Hepatocyte (in vitro differentiated cells): ENCODE data around the gene FBXL15. TPM values are rescaled to one million over a fixed set of nuclear protein-coding genes. Genes with fewer than 3 reads are reported as not detected.

Experiments
- DNase-seq: peaks from one replicate; pipeline ENCODE4 v3.0.0-alpha.2; 2016; ENCODE audit warnings: low spot score
- H2AFZ ChIP-seq: fragments of 200-600 bp; sonication (generic); 2 replicates; pipeline ENCODE4 v1.6.0; 2016; ENCODE audit warnings: antibody characterized with exemption, mild to moderate bottlenecking
- H3K27ac ChIP-seq: fragments of 200-600 bp; sonication (generic); 2 replicates; pipeline ENCODE4 v1.5.1; 2016; ENCODE audit warnings: mild to moderate bottlenecking
- H3K27me3 ChIP-seq: fragments of 200-600 bp; sonication (generic); 2 replicates; pipeline ENCODE4 v1.6.1; 2016
- H3K36me3 ChIP-seq: fragments of 200-600 bp; sonication (generic); replicated peaks from 2 replicates; pipeline ENCODE4 v1.5.1; 2016; ENCODE audit warnings: low read depth; ENCODE audit not compliant: insufficient read depth
- H3K4me1 ChIP-seq: fragments of 200-600 bp; sonication (generic); 2 replicates; pipeline ENCODE4 v1.5.1; 2016; ENCODE audit warnings: mild to moderate bottlenecking, moderate library complexity; ENCODE audit not compliant: insufficient read depth
- H3K4me2 ChIP-seq: fragments of 200-600 bp; sonication (generic); 2 replicates; pipeline ENCODE4 v1.6.0; 2016
- H3K4me3 ChIP-seq: fragments of 200-600 bp; sonication (generic); 2 replicates; pipeline ENCODE4 v1.5.1; 2016; ENCODE audit warnings: mild to moderate bottlenecking
- H3K79me2 ChIP-seq: fragments of 200-600 bp; sonication (generic); 2 replicates; pipeline ENCODE4 v1.6.0; 2017; ENCODE audit warnings: mild to moderate bottlenecking
- H3K9me2 ChIP-seq: fragments of 200-600 bp; sonication (generic); replicated peaks from 2 replicates; pipeline ENCODE4 v1.6.0; 2017; ENCODE audit warnings: mild to moderate bottlenecking; ENCODE audit not compliant: insufficient read depth
- H3K9me3 ChIP-seq: fragments of 200-600 bp; sonication (generic); 2 replicates; pipeline ENCODE4 v1.5.1; 2016; ENCODE audit warnings: low read depth, mild to moderate bottlenecking
- H4K20me1 ChIP-seq: fragments of 200-600 bp; sonication (generic); 2 replicates; pipeline ENCODE4 v1.6.0; 2016; ENCODE audit warnings: mild to moderate bottlenecking; ENCODE audit not compliant: insufficient read depth, poor library complexity, severe bottlenecking
- EZH2 ChIP-seq: fragments of 200-600 bp; sonication (generic); IDR thresholded peaks from 2 replicates; pipeline ENCODE4 v1.6.1; 2016; ENCODE audit warnings: antibody characterized with exemption, mild to moderate bottlenecking, borderline replicate concordance
- EZH2phosphoT487 ChIP-seq: fragments of 200-600 bp; sonication (generic); IDR thresholded peaks from one replicate; pipeline ENCODE4 v1.6.1; 2018; ENCODE audit warnings: antibody characterized with exemption, mild to moderate bottlenecking, low read depth, moderate library complexity; ENCODE audit not compliant: unreplicated experiment, severe bottlenecking
- WGBS: methylation state at CpG from one replicate; pipeline ENCODE4 v1.1.6; 2016; ENCODE audit warnings: low lambda C conversion rate; ENCODE audit errors: missing lambda C conversion rate; 5-methylcytosine and 5-hydroxymethylcytosine counted together
- polyA plus RNA-seq: library from polyadenylated mRNA; unstranded; fragments of >200 nt; fragmentation: Nextera tagmentation; extraction: Ambion mirVana; gene quantifications from 2 replicates; pipeline ENCODE4 v1.2.1, GENCODE V29; 2016
- total RNA-seq: library from RNA; depleted of rRNA; stranded (reverse); fragments of >200 nt; gene quantifications from 2 replicates; pipeline ENCODE4 v1.2.3, GENCODE V29; 2014
- TF ChIP-seq, protein P1 (sequence below): fragments of 200-600 bp; sonication (generic); IDR thresholded peaks from 2 replicates; pipeline ENCODE4 v1.5.1; 2016; ENCODE audit warnings: antibody characterized with exemption, mild to moderate bottlenecking; ENCODE audit not compliant: poor library complexity

Gene FBXL15
- total and polyA plus RNA-seq, 2 experiments from 2014 or later, result 16.3 to 42.3 TPM

DNA sequence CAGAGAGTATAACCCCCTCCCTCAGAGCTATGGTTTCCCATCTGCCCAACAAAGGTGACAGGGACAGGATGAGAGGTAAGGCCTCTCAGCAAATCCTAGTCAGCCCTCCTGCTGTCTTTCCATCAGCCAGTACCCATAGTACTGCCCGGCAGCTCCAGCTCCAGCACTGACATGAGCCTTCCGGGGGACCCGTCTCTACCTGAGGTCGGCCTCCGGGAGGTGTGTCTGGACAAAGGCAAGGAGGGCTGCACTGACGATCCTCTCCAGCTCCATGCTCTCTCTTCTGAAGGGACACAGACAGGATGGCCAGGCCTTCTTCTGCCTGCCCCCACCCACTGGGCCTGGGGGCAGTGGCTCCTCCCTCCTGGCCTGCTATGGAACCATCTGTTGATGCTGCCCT is 4.3 kb downstream of the FBXL15 start:
- no peak overlapping the region for H3K4me2 ChIP-seq
- peaks cover 5% of the 10 kb centered on the region for H4K20me1 ChIP-seq
- H3K36me3 ChIP-seq, result no peaks in the 10 kb centered on the region
- no peak for TF ChIP-seq EZH2
- WGBS, result 91% methylated on average over 6 of the region's 6 CpGs
- peaks cover 21% of the 10 kb centered on the region for H3K79me2 ChIP-seq
- no peaks in the 10 kb centered on the region for H3K27me3 ChIP-seq
- no peak overlapping the region for H3K4me3 ChIP-seq
- H3K4me1 ChIP-seq, result peaks cover 15% of the 10 kb centered on the region
- H3K27ac ChIP-seq, result no peak overlapping the region
- no peaks in the 10 kb centered on the region for H3K9me2 ChIP-seq
- H3K9me3 ChIP-seq, result no peaks in the 10 kb centered on the region
- DNase-seq, result no peak
- H2AFZ ChIP-seq, result no peak overlapping the region

DNA sequence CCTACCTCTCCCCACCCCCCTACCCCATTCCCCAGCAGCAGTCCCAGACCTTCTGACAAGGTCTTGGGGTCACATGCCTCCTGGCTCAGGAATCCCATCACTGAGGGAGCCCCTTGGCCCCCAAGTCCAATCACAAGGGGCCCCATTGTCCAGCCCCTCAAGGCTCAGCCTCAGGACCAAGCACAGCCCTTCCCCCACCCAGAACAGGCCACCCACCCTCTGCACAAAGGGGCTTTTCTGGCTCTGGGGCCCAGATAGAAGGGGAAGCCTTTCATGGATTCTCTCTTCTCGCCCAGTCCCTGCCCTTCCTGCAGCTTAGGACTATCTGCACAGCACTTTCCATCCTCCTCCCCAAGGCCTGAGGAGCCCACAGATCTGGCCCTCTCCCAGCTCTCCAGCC is 4.8 kb downstream of the FBXL15 start:
- no peaks in the 10 kb centered on the region for H3K36me3 ChIP-seq
- H2AFZ ChIP-seq, result no peak overlapping the region
- H3K27ac ChIP-seq, result no peak overlapping the region
- 79% methylated on average over 1 of the region's 1 CpG for WGBS
- no peak for DNase-seq
- peaks cover 11% of the 10 kb centered on the region for H3K4me1 ChIP-seq
- peaks cover 24% of the 10 kb centered on the region for H3K79me2 ChIP-seq
- no peaks in the 10 kb centered on the region for H3K27me3 ChIP-seq
- no peaks in the 10 kb centered on the region for H3K9me2 ChIP-seq
- no peak overlapping the region for H3K4me2 ChIP-seq
- H3K9me3 ChIP-seq, result no peaks in the 10 kb centered on the region
- TF ChIP-seq, protein P1, sequence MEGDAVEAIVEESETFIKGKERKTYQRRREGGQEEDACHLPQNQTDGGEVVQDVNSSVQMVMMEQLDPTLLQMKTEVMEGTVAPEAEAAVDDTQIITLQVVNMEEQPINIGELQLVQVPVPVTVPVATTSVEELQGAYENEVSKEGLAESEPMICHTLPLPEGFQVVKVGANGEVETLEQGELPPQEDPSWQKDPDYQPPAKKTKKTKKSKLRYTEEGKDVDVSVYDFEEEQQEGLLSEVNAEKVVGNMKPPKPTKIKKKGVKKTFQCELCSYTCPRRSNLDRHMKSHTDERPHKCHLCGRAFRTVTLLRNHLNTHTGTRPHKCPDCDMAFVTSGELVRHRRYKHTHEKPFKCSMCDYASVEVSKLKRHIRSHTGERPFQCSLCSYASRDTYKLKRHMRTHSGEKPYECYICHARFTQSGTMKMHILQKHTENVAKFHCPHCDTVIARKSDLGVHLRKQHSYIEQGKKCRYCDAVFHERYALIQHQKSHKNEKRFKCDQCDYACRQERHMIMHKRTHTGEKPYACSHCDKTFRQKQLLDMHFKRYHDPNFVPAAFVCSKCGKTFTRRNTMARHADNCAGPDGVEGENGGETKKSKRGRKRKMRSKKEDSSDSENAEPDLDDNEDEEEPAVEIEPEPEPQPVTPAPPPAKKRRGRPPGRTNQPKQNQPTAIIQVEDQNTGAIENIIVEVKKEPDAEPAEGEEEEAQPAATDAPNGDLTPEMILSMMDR, result no peak
- no peak for TF ChIP-seq EZH2
- TF ChIP-seq EZH2phosphoT487, result no peak
- no peak overlapping the region for H3K4me3 ChIP-seq
- H4K20me1 ChIP-seq, result peaks cover 5% of the 10 kb centered on the region

DNA sequence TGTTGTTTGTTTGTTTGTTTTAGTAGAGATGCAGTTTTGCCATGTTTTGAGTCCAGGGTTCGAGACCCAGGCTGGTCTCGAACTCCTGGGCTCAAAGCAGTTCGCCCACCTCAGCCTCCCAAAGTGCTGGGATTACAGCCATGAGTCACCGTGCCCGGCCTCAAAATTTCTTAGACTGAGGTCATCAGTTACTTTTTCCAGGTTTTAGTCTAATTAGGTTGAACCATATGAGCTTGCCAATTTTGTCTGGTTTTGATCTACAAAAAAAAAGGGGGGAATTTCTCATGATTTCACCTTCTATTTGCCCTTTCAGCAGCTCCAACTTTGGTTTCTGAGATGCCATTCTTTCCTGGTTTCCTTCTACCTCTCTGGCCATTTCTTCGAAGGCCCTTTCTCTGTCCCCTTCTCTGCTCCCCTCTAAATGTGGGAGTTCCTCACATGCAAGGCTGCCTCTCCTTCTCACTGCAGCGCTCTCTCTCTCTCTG is 6.2 kb downstream of the FBXL15 start:
- no peak for DNase-seq
- TF ChIP-seq, protein P1, result no peak
- TF ChIP-seq EZH2 (no peak), EZH2phosphoT487 (no peak)
- Histone ChIP-seq H3K9me2 (no peaks in the 10 kb centered on the region), H3K4me3 (no peak overlapping the region), H2AFZ (no peak overlapping the region), H3K27ac (no peak overlapping the region), H4K20me1 (peaks cover 5% of the 10 kb centered on the region), H3K9me3 (no peaks in the 10 kb centered on the region), H3K79me2 (peaks cover 30% of the 10 kb centered on the region), H3K4me2 (no peak overlapping the region), H3K27me3 (no peaks in the 10 kb centered on the region), H3K4me1 (peaks cover 15% of the 10 kb centered on the region), H3K36me3 (no peaks in the 10 kb centered on the region)
- 92% methylated on average over 7 of the region's 7 CpGs for WGBS

DNA sequence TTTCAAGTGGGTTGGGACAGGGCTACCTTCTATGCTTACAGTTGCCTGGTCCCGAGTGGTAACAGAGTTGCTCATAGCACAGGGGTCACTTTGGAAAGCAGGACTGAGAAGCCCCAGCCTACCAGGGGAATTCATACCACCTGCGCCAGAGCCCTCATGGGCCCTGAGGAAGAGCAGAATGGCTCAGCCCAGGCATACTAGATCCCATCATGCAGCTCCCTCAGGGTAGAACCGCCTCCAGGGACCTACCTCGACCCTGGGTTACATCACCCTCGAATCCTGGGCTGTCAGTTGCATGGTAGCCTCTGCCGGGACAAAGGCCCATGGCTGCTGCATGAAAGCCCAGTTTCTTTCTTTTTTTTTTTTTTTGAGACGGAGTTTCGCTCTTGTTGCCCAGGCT is 8.8 kb downstream of the FBXL15 start:
- Histone ChIP-seq H3K4me3 (no peak overlapping the region), H3K4me2 (no peak overlapping the region), H3K79me2 (peaks cover 20% of the 10 kb centered on the region), H3K9me2 (no peaks in the 10 kb centered on the region), H3K36me3 (no peaks in the 10 kb centered on the region), H3K27ac (no peak overlapping the region), H3K27me3 (no peaks in the 10 kb centered on the region), H2AFZ (no peak overlapping the region), H3K4me1 (peaks cover 9% of the 10 kb centered on the region), H4K20me1 (no peaks in the 10 kb centered on the region), H3K9me3 (no peaks in the 10 kb centered on the region)
- peak; percentile 3 for DNase-seq
- TF ChIP-seq EZH2 (no peak), EZH2phosphoT487 (no peak)
- TF ChIP-seq, protein P1, result no peak
- WGBS, result 87% methylated on average over 8 of the region's 8 CpGs
